DOHH2 (cell line): ENCODE results near the gene B3GALT6.

Source experiments
- H3F3A ChIP-seq: fragments of 200-600 bp; sonication (generic), shearing (Covaris generic); 2 replicates; pipeline ENCODE4 v1.6.0; 2016; ENCODE audit warnings: antibody characterized with exemption, mild to moderate bottlenecking; ENCODE audit not compliant: control insufficient read depth, insufficient read depth
- H3K27ac ChIP-seq: fragments of 200-600 bp; sonication (generic); 2 replicates; pipeline ENCODE4 v1.5.1; 2014; ENCODE audit warnings: low read depth, mild to moderate bottlenecking, low read length, moderate library complexity
- H3K27me3 ChIP-seq: fragments of 200-600 bp; sonication (generic); 2 replicates; pipeline ENCODE4 v1.6.1; 2014; ENCODE audit warnings: mild to moderate bottlenecking, low read length, mixed read lengths; ENCODE audit not compliant: control insufficient read depth
- H3K36me3 ChIP-seq: fragments of 200-600 bp; sonication (generic); 2 replicates; pipeline ENCODE4 v1.6.1; 2014; ENCODE audit warnings: mild to moderate bottlenecking, low read length, moderate library complexity, mixed read lengths; ENCODE audit not compliant: control insufficient read depth
- H3K4me1 ChIP-seq: fragments of 200-600 bp; sonication (generic); 2 replicates; pipeline ENCODE4 v1.6.1; 2014; ENCODE audit warnings: mild to moderate bottlenecking, low read length, mixed read lengths; ENCODE audit not compliant: control insufficient read depth
- H3K4me2 ChIP-seq: fragments of 200-600 bp; sonication (generic); 2 replicates; pipeline ENCODE4 v1.6.0; 2014; ENCODE audit warnings: mild to moderate bottlenecking, low read length, moderate library complexity
- H3K4me3 ChIP-seq: fragments of 200-600 bp; sonication (generic); 2 replicates; pipeline ENCODE4 v1.5.1; 2014; ENCODE audit warnings: mild to moderate bottlenecking, low read length, mixed read lengths
- H3K79me2 ChIP-seq: fragments of 200-600 bp; sonication (generic); 2 replicates; pipeline ENCODE4 v1.6.1; 2014; ENCODE audit warnings: mild to moderate bottlenecking, low read length, mixed read lengths; ENCODE audit not compliant: control insufficient read depth
- H3K9me2 ChIP-seq: fragments of 200-600 bp; sonication (generic); replicated peaks from 2 replicates; pipeline ENCODE4 v1.6.1; 2014; ENCODE audit warnings: mild to moderate bottlenecking, low read length, mixed read lengths; ENCODE audit not compliant: control insufficient read depth
- H3K9me3 ChIP-seq: fragments of 200-600 bp; sonication (generic); 2 replicates; pipeline ENCODE4 v1.6.1; 2014; ENCODE audit warnings: antibody characterized with exemption, low read length, mixed read lengths; ENCODE audit not compliant: control insufficient read depth, insufficient read depth
- H4K20me1 ChIP-seq: fragments of 200-600 bp; sonication (generic); 2 replicates; pipeline ENCODE4 v1.6.0; 2014; ENCODE audit warnings: low read depth, mild to moderate bottlenecking, antibody characterized with exemption, low read length, moderate library complexity; ENCODE audit not compliant: control insufficient read depth, insufficient read depth
- CTCF ChIP-seq: fragments of 200-600 bp; sonication (generic); IDR thresholded peaks from one replicate; pipeline ENCODE4 v1.5.1; 2014; ENCODE audit warnings: antibody characterized with exemption, mild to moderate bottlenecking, low read depth, low read length; ENCODE audit not compliant: poor library complexity, severe bottlenecking
- EZH2phosphoT487 ChIP-seq: fragments of 200-600 bp; sonication (generic); IDR thresholded peaks from 2 replicates; pipeline ENCODE4 v1.6.1; 2017; ENCODE audit warnings: borderline replicate concordance, mild to moderate bottlenecking, antibody characterized with exemption, low read length, moderate library complexity, mixed read lengths

B3GALT6 gene

GRCh38 chr1:1283821-1284220 lies 51.8 kb downstream of the B3GALT6 start:
- no peaks in the 10 kb centered on the region for H3K9me2 ChIP-seq
- H3K4me2 ChIP-seq, result no peak overlapping the region
- no peaks in the 10 kb centered on the region for H3K36me3 ChIP-seq
- no peaks in the 10 kb centered on the region for H4K20me1 ChIP-seq
- no peaks in the 10 kb centered on the region for H3K4me1 ChIP-seq
- H3K79me2 ChIP-seq, result no peaks in the 10 kb centered on the region
- no peak overlapping the region for H3K4me3 ChIP-seq
- no peaks in the 10 kb centered on the region for H3K27me3 ChIP-seq
- H3F3A ChIP-seq, result no peaks in the 10 kb centered on the region
- H3K9me3 ChIP-seq, result no peaks in the 10 kb centered on the region; the same call in 1 of the 2 replicates
- H3K27ac ChIP-seq, result no peak overlapping the region
- TF ChIP-seq EZH2phosphoT487 (no peak), CTCF (no peak)
